ENCODE results near the gene METTL14.

METTL14 gene

GRCh38 chr4:118749347-118749988, 64.3 kb downstream of the METTL14 start:
- Histone ChIP-seq H3K36me3 (ENCODE audit: control insufficient read depth, insufficient read depth, low read length) (peaks cover 68% of the 10 kb centered on the region), H3K4me3 (ENCODE audit: extremely low read depth, insufficient read depth, low read length, poor library complexity, severe bottlenecking) (no peak overlapping the region), H3K27ac (ENCODE audit: low read depth, low read length, severe bottlenecking) (no peak overlapping the region), H3K4me1 (ENCODE audit: control insufficient read depth, insufficient read depth, low read length, poor library complexity, severe bottlenecking) (no peaks in the 10 kb centered on the region), H3K9me3 (ENCODE audit: control insufficient read depth, low read length) (no peaks in the 10 kb centered on the region)
- WGBS, 2 experiments (ENCODE audit: insufficient coverage in 2 of 2) = 77 to 93% methylated on average over 3 of the region's 5 CpGs

GRCh38 chr4:118751629-118752323, 66.6 kb downstream of the METTL14 start:
- H3K27ac ChIP-seq (ENCODE audit: low read depth, low read length, severe bottlenecking) = no peak overlapping the region
- no peaks in the 10 kb centered on the region for H3K9me3 ChIP-seq (ENCODE audit: control insufficient read depth, low read length)
- WGBS, 2 experiments (ENCODE audit: insufficient coverage in 2 of 2) = 100% methylated on average over 1 of the region's 2 CpGs; no CpG with 5 or more reads in 1 of the 2 experiments
- H3K36me3 ChIP-seq (ENCODE audit: control insufficient read depth, insufficient read depth, low read length) = peaks cover 58% of the 10 kb centered on the region
- H3K4me1 ChIP-seq (ENCODE audit: control insufficient read depth, insufficient read depth, low read length, poor library complexity, severe bottlenecking) = no peaks in the 10 kb centered on the region
- no peak overlapping the region for H3K4me3 ChIP-seq (ENCODE audit: extremely low read depth, insufficient read depth, low read length, poor library complexity, severe bottlenecking)

GRCh38 chr4:118752551-118752950, 67.4 kb downstream of the METTL14 start:
- WGBS, 2 experiments (ENCODE audit: insufficient coverage in 2 of 2) = no CpG with 5 or more reads among the region's 2 CpGs
- no peaks in the 10 kb centered on the region for H3K9me3 ChIP-seq (ENCODE audit: control insufficient read depth, low read length)
- H3K4me1 ChIP-seq (ENCODE audit: control insufficient read depth, insufficient read depth, low read length, poor library complexity, severe bottlenecking) = no peaks in the 10 kb centered on the region
- peaks cover 59% of the 10 kb centered on the region for H3K36me3 ChIP-seq (ENCODE audit: control insufficient read depth, insufficient read depth, low read length)
- H3K27ac ChIP-seq (ENCODE audit: low read depth, low read length, severe bottlenecking) = no peak overlapping the region
- no peak overlapping the region for H3K4me3 ChIP-seq (ENCODE audit: extremely low read depth, insufficient read depth, low read length, poor library complexity, severe bottlenecking)

- Histone ChIP-seq H3K4me1 (ENCODE audit: control insufficient read depth, insufficient read depth, low read length, poor library complexity, severe bottlenecking) (no peaks in the 10 kb centered on the region), H3K36me3 (ENCODE audit: control insufficient read depth, insufficient read depth, low read length) (peaks cover 56% of the 10 kb centered on the region), H3K9me3 (ENCODE audit: control insufficient read depth, low read length) (no peaks in the 10 kb centered on the region), H3K27ac (ENCODE audit: low read depth, low read length, severe bottlenecking) (no peak overlapping the region), H3K4me3 (ENCODE audit: extremely low read depth, insufficient read depth, low read length, poor library complexity, severe bottlenecking) (no peak overlapping the region)
Observed at GRCh38 chr4:118753096-118753495, 67.9 kb downstream of the METTL14 start.

GRCh38 chr4:118753685-118754084, 68.5 kb downstream of the METTL14 start:
- no peaks in the 10 kb centered on the region for H3K9me3 ChIP-seq (ENCODE audit: control insufficient read depth, low read length)
- no peaks in the 10 kb centered on the region for H3K4me1 ChIP-seq (ENCODE audit: control insufficient read depth, insufficient read depth, low read length, poor library complexity, severe bottlenecking)
- no peak overlapping the region for H3K4me3 ChIP-seq (ENCODE audit: extremely low read depth, insufficient read depth, low read length, poor library complexity, severe bottlenecking)
- H3K27ac ChIP-seq (ENCODE audit: low read depth, low read length, severe bottlenecking) = no peak overlapping the region
- whole genome bisulfite sequencing, 2 experiments (ENCODE audit: insufficient coverage in 2 of 2) = 83 to 100% methylated on average over 1 of the region's 1 CpG
- H3K36me3 ChIP-seq (ENCODE audit: control insufficient read depth, insufficient read depth, low read length) = peaks cover 51% of the 10 kb centered on the region

GRCh38 chr4:118754890-118755289, 69.7 kb downstream of the METTL14 start:
- Histone ChIP-seq H3K4me1 (ENCODE audit: control insufficient read depth, insufficient read depth, low read length, poor library complexity, severe bottlenecking) (no peaks in the 10 kb centered on the region), H3K9me3 (ENCODE audit: control insufficient read depth, low read length) (no peaks in the 10 kb centered on the region), H3K27ac (ENCODE audit: low read depth, low read length, severe bottlenecking) (no peak overlapping the region), H3K4me3 (ENCODE audit: extremely low read depth, insufficient read depth, low read length, poor library complexity, severe bottlenecking) (no peak overlapping the region), H3K36me3 (ENCODE audit: control insufficient read depth, insufficient read depth, low read length) (peaks cover 43% of the 10 kb centered on the region)
- WGBS, 2 experiments (ENCODE audit: insufficient coverage in 2 of 2) = no CpG with 5 or more reads among the region's 2 CpGs

- peaks cover 44% of the 10 kb centered on the region for H3K36me3 ChIP-seq (ENCODE audit: control insufficient read depth, insufficient read depth, low read length)
- H3K4me3 ChIP-seq (ENCODE audit: extremely low read depth, insufficient read depth, low read length, poor library complexity, severe bottlenecking) = no peak overlapping the region
- no peak overlapping the region for H3K27ac ChIP-seq (ENCODE audit: low read depth, low read length, severe bottlenecking)
- WGBS, 2 experiments (ENCODE audit: insufficient coverage in 2 of 2) = no CpG with 5 or more reads among the region's 2 CpGs
- no peaks in the 10 kb centered on the region for H3K4me1 ChIP-seq (ENCODE audit: control insufficient read depth, insufficient read depth, low read length, poor library complexity, severe bottlenecking)
- no peaks in the 10 kb centered on the region for H3K9me3 ChIP-seq (ENCODE audit: control insufficient read depth, low read length)
Observed at GRCh38 chr4:118755438-118756226, 70.4 kb downstream of the METTL14 start.

GRCh38 chr4:118756429-118756828, 71.2 kb downstream of the METTL14 start:
- H3K9me3 ChIP-seq (ENCODE audit: control insufficient read depth, low read length) = no peaks in the 10 kb centered on the region
- whole genome bisulfite sequencing, 2 experiments (ENCODE audit: insufficient coverage in 2 of 2) = 93 to 100% methylated on average over 2 of the region's 3 CpGs
- H3K4me3 ChIP-seq (ENCODE audit: extremely low read depth, insufficient read depth, low read length, poor library complexity, severe bottlenecking) = no peak overlapping the region
- H3K36me3 ChIP-seq (ENCODE audit: control insufficient read depth, insufficient read depth, low read length) = peaks cover 48% of the 10 kb centered on the region
- no peaks in the 10 kb centered on the region for H3K4me1 ChIP-seq (ENCODE audit: control insufficient read depth, insufficient read depth, low read length, poor library complexity, severe bottlenecking)
- H3K27ac ChIP-seq (ENCODE audit: low read depth, low read length, severe bottlenecking) = no peak overlapping the region

- WGBS, 2 experiments (ENCODE audit: insufficient coverage in 2 of 2) = no CpG with 5 or more reads among the region's 1 CpG
- Histone ChIP-seq H3K36me3 (ENCODE audit: control insufficient read depth, insufficient read depth, low read length) (peaks cover 49% of the 10 kb centered on the region), H3K4me1 (ENCODE audit: control insufficient read depth, insufficient read depth, low read length, poor library complexity, severe bottlenecking) (no peaks in the 10 kb centered on the region), H3K9me3 (ENCODE audit: control insufficient read depth, low read length) (no peaks in the 10 kb centered on the region), H3K27ac (ENCODE audit: low read depth, low read length, severe bottlenecking) (no peak overlapping the region), H3K4me3 (ENCODE audit: extremely low read depth, insufficient read depth, low read length, poor library complexity, severe bottlenecking) (no peak overlapping the region)
Observed at GRCh38 chr4:118756958-118757357, 71.8 kb downstream of the METTL14 start.

- WGBS, 2 experiments (ENCODE audit: insufficient coverage in 2 of 2) = 83% methylated on average over 1 of the region's 2 CpGs; no CpG with 5 or more reads in 1 of the 2 experiments
- Histone ChIP-seq H3K4me1 (ENCODE audit: control insufficient read depth, insufficient read depth, low read length, poor library complexity, severe bottlenecking) (no peaks in the 10 kb centered on the region), H3K27ac (ENCODE audit: low read depth, low read length, severe bottlenecking) (no peak overlapping the region), H3K9me3 (ENCODE audit: control insufficient read depth, low read length) (no peaks in the 10 kb centered on the region), H3K4me3 (ENCODE audit: extremely low read depth, insufficient read depth, low read length, poor library complexity, severe bottlenecking) (no peak overlapping the region), H3K36me3 (ENCODE audit: control insufficient read depth, insufficient read depth, low read length) (peaks cover 53% of the 10 kb centered on the region)
Observed at GRCh38 chr4:118757761-118758251, 72.6 kb downstream of the METTL14 start.
